KMS-11 (cell line): Measurements from ENCODE around the gene EIPR1.

Source experiments
- H2AFZ ChIP-seq: fragments of 200-600 bp; sonication (generic); 2 replicates; pipeline ENCODE4 v1.6.1; 2016; ENCODE audit warnings: antibody characterized with exemption, mixed run types, low read depth
- H3K27ac ChIP-seq: fragments of 200-600 bp; sonication (generic); 2 replicates; pipeline ENCODE4 v1.6.1; 2016; ENCODE audit warnings: mild to moderate bottlenecking, mixed run types
- H3K27me3 ChIP-seq: fragments of 200-600 bp; sonication (generic); 2 replicates; pipeline ENCODE4 v1.6.1; 2017; ENCODE audit warnings: mild to moderate bottlenecking, low read depth, mixed run types, moderate library complexity; ENCODE audit not compliant: insufficient read depth
- H3K36me3 ChIP-seq: fragments of 200-600 bp; sonication (generic); 2 replicates; pipeline ENCODE4 v1.6.1; 2017; ENCODE audit warnings: mild to moderate bottlenecking, mixed run types; ENCODE audit not compliant: insufficient read depth
- H3K4me1 ChIP-seq: fragments of 200-600 bp; sonication (generic); 2 replicates; pipeline ENCODE4 v1.6.1; 2016; ENCODE audit warnings: mild to moderate bottlenecking, low read depth, mixed run types; ENCODE audit not compliant: poor library complexity, severe bottlenecking
- H3K4me2 ChIP-seq: fragments of 200-600 bp; sonication (generic); 2 replicates; pipeline ENCODE4 v1.7.0; 2016; ENCODE audit warnings: mild to moderate bottlenecking, mixed run types
- H3K4me3 ChIP-seq: fragments of 200-600 bp; sonication (generic); IDR thresholded peaks from 2 replicates; pipeline ENCODE4 v1.6.1; 2017; ENCODE audit warnings: low read depth, low read length, mixed read lengths; ENCODE audit not compliant: insufficient read depth
- H3K79me2 ChIP-seq: fragments of 200-600 bp; sonication (generic); 2 replicates; pipeline ENCODE4 v1.6.1; 2016; ENCODE audit warnings: low read depth, mixed run types; ENCODE audit not compliant: insufficient read depth
- H3K9ac ChIP-seq: fragments of 200-600 bp; sonication (generic); 2 replicates; pipeline ENCODE4 v1.6.1; 2016; ENCODE audit warnings: mild to moderate bottlenecking, mixed run types
- H4K20me1 ChIP-seq: fragments of 200-600 bp; sonication (generic); 2 replicates; pipeline ENCODE4 v1.6.1; 2016; ENCODE audit warnings: mild to moderate bottlenecking, mixed run types; ENCODE audit not compliant: insufficient read depth
- TF ChIP-seq, protein P1 (sequence below): fragments of 200-600 bp; sonication (generic); conservative IDR thresholded peaks from 2 replicates; pipeline ENCODE4 v1.6.1; 2017; ENCODE audit warnings: low read depth, mild to moderate bottlenecking, antibody characterized with exemption, low read length, moderate library complexity, mixed read lengths

EIPR1 gene

DNA sequence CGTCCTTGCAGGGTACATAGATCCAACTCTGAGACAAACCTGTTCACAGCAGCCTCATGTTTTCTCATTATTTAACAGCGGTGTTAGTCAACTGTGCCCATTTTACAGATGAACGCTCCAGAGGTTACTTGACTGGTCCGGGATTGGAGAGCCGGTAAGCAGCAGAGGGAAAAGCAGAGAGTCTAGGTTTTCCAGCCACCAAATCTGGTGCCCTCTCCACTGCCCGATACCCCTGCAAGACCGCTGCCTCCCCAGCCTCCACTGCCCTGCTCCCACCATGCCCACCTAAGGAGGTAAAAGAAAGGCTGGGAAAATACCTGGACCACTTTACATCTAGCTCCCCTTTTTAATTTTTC lies 51.5 kb downstream of the EIPR1 start:
- no peaks in the 10 kb centered on the region for H3K36me3 ChIP-seq
- H4K20me1 ChIP-seq, result no peaks in the 10 kb centered on the region

DNA sequence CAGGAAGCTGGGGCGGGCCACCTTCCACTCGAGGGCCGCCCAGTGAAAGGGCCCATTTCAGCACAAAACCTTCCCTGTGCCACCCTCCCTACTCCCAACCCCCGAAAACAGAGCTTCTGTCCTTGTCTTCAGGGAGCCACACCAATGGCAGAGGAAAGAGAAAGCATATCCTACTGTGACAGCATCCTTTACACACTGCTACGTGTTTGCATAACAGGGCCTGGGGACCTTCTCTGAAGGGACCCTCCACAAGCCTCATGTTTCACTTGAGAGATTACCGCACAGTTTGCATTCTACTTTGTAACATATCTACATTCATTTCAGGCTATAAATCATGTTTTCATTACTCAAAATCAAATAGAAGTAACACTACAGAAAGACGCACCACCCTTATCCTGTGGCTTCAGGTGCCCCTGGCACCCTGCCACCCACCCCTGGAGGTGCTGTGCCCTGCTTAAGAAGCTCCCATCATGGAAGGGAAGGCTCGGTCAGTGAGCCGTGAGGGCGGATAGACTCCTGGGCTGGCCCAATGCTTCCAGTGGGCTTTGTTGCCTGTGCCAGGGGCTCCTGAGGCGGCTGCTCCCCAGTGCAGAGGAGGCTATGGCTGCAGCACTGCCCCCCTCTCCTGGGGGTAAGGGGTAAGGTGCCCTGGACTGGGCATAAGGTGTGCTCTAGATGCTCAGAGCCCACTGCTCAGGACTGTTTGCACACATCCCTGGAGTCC lies 52.0 kb downstream of the EIPR1 start:
- no peaks in the 10 kb centered on the region for H4K20me1 ChIP-seq
- no peak overlapping the region for H2AFZ ChIP-seq
- no peak overlapping the region for H3K27ac ChIP-seq
- H3K4me2 ChIP-seq, result no peak overlapping the region
- TF ChIP-seq, protein P1, sequence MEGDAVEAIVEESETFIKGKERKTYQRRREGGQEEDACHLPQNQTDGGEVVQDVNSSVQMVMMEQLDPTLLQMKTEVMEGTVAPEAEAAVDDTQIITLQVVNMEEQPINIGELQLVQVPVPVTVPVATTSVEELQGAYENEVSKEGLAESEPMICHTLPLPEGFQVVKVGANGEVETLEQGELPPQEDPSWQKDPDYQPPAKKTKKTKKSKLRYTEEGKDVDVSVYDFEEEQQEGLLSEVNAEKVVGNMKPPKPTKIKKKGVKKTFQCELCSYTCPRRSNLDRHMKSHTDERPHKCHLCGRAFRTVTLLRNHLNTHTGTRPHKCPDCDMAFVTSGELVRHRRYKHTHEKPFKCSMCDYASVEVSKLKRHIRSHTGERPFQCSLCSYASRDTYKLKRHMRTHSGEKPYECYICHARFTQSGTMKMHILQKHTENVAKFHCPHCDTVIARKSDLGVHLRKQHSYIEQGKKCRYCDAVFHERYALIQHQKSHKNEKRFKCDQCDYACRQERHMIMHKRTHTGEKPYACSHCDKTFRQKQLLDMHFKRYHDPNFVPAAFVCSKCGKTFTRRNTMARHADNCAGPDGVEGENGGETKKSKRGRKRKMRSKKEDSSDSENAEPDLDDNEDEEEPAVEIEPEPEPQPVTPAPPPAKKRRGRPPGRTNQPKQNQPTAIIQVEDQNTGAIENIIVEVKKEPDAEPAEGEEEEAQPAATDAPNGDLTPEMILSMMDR, result no peak
- H3K27me3 ChIP-seq, result no peaks in the 10 kb centered on the region
- H3K79me2 ChIP-seq, result no peaks in the 10 kb centered on the region
- no peaks in the 10 kb centered on the region for H3K36me3 ChIP-seq
- no peak overlapping the region for H3K9ac ChIP-seq
- no peak overlapping the region for H3K4me3 ChIP-seq
- no peaks in the 10 kb centered on the region for H3K4me1 ChIP-seq

More for the DNA sequence above, 51.5 kb downstream of the EIPR1 start:
- no peak overlapping the region for H3K9ac ChIP-seq
- no peak overlapping the region for H3K4me2 ChIP-seq
- no peaks in the 10 kb centered on the region for H3K79me2 ChIP-seq
- H3K27ac ChIP-seq, result no peak overlapping the region
- H3K27me3 ChIP-seq, result no peaks in the 10 kb centered on the region
- H3K4me1 ChIP-seq, result no peaks in the 10 kb centered on the region
- no peak overlapping the region for H3K4me3 ChIP-seq
- no peak overlapping the region for H2AFZ ChIP-seq
- TF ChIP-seq, protein P1, result no peak

GRCh38 chr2:3324404-3325281 lies 53.0 kb downstream of the EIPR1 start:
- Histone ChIP-seq H3K27ac (no peak overlapping the region), H3K4me1 (no peaks in the 10 kb centered on the region), H3K4me3 (no peak overlapping the region), H3K9ac (no peak overlapping the region), H3K79me2 (no peaks in the 10 kb centered on the region), H3K4me2 (no peak overlapping the region), H3K27me3 (no peaks in the 10 kb centered on the region), H4K20me1 (no peaks in the 10 kb centered on the region), H2AFZ (no peak overlapping the region), H3K36me3 (no peaks in the 10 kb centered on the region)
- TF ChIP-seq, protein P1, result no peak

DNA sequence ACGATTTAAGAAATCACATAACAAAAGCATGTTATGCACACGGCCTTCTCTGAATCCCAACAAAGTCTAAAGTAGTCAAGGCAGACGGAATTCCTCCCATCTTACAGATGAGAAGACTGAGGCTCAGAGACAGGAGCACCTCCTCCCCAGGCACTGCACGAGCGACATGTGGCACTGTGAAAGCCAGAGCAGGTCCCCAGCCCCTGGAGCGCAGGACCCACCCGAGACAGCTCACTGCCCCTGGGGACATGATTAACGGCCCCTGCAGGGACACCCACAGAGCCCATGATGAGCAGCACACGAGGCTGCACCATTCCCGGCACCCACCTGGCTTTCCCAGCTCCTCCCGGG lies 53.6 kb downstream of the EIPR1 start:
- Histone ChIP-seq H3K27me3 (no peaks in the 10 kb centered on the region), H3K4me3 (no peak overlapping the region), H4K20me1 (no peaks in the 10 kb centered on the region), H2AFZ (no peak overlapping the region), H3K27ac (no peak overlapping the region), H3K9ac (no peak overlapping the region), H3K4me2 (no peak overlapping the region), H3K79me2 (no peaks in the 10 kb centered on the region), H3K4me1 (no peaks in the 10 kb centered on the region), H3K36me3 (no peaks in the 10 kb centered on the region)
- TF ChIP-seq, protein P1, result no peak
